ENCODE results near the gene TES.
"Not testable (repeated sequence)": the region's sequence is repeated elsewhere in the genome, so short reads cannot be mapped to it uniquely, and the experiment has no call there.

TES gene

DNA sequence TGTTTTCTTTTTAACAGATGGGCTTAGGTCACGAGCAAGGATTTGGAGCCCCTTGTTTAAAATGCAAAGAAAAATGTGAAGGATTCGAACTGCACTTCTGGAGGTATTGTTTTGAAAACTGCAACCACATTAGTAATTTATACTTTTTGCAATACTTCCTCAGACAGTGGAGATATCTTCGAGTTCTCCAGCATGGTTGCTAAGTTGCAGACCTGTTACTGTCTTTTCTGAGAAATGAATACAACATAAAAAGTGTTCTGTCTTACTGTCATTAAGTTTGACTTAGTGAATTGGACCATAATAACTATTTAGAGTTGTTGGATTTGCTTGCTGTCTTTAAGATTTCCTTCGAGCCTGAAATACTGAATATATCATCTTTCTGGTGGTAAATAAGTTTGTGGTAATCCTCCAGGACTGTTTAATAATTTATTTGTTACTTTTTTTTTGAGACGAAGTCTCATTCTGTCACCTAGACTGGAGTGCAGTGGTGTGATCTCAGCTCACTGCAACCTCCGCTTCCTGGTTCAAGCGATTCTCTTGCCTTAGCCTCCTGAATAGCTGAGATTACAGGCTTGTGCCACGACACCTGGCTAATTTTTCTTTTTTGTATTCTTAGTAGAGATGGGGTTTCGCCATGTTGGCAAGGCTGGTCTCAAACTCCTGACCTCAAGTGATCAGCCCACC lies 24.3 kb downstream of the TES start:
- Histone ChIP-seq H3K4me1 (ENCODE audit: insufficient read depth, low read length) (peaks cover 10% of the 10 kb centered on the region; the same call in 1 of the 2 replicates), H3K9ac (ENCODE audit: low read depth, low read length) (no peak overlapping the region), H3K36me3 (ENCODE audit: insufficient read depth, low read length) (peaks cover 7% of the 10 kb centered on the region; the same call in 1 of the 2 replicates), H3K9me3 (ENCODE audit: control insufficient read depth, insufficient read depth, low read length) (no peaks in the 10 kb centered on the region)

DNA sequence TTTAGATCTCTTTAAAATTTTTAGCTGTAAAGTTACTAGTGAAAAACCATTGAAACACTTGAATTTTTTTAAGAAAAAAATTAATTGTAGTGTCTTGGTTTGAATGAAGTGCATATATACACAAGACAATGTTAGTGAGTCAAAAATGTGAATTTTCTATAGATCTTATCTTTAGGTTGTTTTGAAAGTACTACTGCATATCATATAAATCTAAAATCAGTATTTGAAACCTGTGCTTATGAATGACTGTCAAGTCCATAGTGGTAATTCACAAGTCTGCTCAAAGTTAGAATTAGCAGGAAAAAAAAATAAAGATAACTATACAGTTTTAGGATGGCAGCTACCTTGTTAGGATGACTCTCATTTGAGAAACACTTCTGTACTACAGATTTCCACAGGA lies 25.0 kb downstream of the TES start:
- no peaks in the 10 kb centered on the region for H3K9me3 ChIP-seq (ENCODE audit: control insufficient read depth, insufficient read depth, low read length)
- peaks cover 5% of the 10 kb centered on the region; the same call in 1 of the 2 replicates for H3K4me1 ChIP-seq (ENCODE audit: insufficient read depth, low read length)
- peaks cover 7% of the 10 kb centered on the region; the same call in 1 of the 2 replicates for H3K36me3 ChIP-seq (ENCODE audit: insufficient read depth, low read length)
- H3K9ac ChIP-seq (ENCODE audit: low read depth, low read length), result no peak overlapping the region

DNA sequence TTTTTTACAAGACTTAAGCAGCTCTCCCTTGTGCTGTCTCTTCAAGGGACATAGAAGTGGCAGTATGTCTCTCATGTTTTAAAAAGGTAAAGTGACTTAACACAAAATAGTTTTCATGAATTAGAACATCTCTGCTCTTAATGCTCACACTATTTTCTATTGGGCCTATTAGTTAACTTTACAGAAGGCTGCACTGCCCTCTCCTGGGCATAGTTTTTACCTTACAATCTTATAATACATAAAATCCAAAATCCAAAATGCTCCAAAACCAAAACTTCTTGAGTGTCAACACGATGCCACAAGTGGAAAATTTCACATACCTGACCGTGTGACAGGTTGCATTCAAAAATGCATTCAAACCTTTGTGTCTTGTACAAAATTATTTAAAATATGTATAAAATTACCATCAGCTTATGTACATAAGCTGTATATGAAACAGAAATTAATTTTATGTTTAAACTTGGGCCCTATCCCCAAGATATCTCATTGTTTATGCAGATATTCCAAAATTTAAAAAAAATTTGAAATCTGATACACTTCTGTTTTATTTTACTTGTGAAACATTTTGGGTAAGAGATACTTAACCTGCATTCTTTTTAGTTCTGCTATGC lies 25.8 kb downstream of the TES start:
- H3K36me3 ChIP-seq (ENCODE audit: insufficient read depth, low read length), result peaks cover 7% of the 10 kb centered on the region; the same call in 1 of the 2 replicates
- H3K9ac ChIP-seq (ENCODE audit: low read depth, low read length), result no peak overlapping the region
- H3K9me3 ChIP-seq (ENCODE audit: control insufficient read depth, insufficient read depth, low read length), result no peaks in the 10 kb centered on the region
- no peaks in the 10 kb centered on the region; the same call in 1 of the 2 replicates for H3K4me1 ChIP-seq (ENCODE audit: insufficient read depth, low read length)

DNA sequence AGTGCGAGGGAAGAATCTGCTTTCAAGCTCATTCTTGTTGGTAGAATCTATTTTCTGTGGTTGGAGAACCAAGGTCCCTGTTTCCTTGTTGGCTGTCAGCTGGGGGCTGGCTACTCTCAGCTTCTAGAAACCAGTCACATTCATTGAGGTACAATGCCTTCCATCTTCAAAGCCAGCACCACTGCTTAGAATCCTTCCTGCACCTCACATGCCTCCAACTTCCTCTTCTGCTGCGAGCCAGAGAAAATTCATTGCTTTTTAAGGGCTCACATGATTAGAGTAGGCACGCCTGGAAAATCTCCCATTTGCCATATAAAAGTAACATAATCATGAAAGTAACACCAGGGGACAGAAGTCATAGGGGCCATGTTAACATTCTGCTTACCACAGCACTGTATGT lies 28.7 kb downstream of the TES start:
- Histone ChIP-seq H3K9ac (ENCODE audit: low read depth, low read length) (no peak overlapping the region), H3K9me3 (ENCODE audit: control insufficient read depth, insufficient read depth, low read length) (peaks cover 10% of the 10 kb centered on the region), H3K36me3 (ENCODE audit: insufficient read depth, low read length) (peaks cover 14% of the 10 kb centered on the region), H3K4me1 (ENCODE audit: insufficient read depth, low read length) (no peaks in the 10 kb centered on the region)

DNA sequence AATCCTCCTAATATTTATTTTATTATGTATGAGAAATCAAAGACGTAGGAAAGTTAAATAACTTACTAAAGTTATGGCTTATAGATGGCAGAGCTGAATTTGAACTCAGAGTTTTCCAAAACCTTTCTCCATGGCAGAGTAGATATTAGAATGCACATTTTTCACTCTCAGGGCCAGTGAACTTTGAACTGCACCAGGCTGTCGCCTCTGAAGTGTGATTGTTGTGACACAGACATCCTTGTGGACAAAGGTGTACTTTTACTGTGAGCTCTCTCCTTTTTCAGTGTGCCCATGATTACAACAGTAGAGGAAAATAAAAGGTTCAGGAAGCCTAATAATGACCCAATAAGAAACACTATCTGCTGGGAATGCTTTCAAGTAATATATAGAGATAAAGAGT lies 29.1 kb downstream of the TES start:
- no peaks in the 10 kb centered on the region for H3K4me1 ChIP-seq (ENCODE audit: insufficient read depth, low read length)
- peaks cover 16% of the 10 kb centered on the region for H3K36me3 ChIP-seq (ENCODE audit: insufficient read depth, low read length)
- peaks cover 13% of the 10 kb centered on the region for H3K9me3 ChIP-seq (ENCODE audit: control insufficient read depth, insufficient read depth, low read length)
- H3K9ac ChIP-seq (ENCODE audit: low read depth, low read length), result no peak overlapping the region

DNA sequence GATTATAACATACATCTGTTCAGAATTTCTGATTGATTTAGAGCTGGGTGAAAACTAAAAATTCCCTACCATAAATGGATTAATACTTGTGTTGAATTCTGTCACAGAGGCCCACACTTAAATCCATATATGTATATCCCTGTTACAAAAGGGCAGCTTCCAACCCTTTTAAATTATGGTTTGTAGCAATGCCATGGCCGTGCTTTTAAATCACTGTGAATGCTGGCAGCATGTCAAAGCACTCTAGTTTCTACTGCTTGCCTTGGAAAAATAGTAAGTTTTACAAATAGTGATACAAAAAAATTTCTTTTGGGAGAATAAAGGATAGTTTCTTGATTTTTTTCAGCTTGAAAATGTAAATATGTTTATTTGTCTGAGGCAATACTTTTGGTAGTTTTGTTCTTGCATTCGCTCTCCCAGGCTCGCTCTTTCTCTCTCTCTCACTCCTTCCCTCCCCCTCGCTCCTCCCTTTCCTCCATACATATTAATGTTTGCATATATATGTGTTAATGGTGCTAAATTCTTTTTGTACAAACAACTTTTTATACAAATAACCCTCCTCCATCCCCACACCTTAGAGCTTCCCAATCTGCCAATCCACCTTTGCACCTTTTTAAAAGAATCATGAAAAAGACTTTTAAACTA lies 29.8 kb downstream of the TES start:
- no peaks in the 10 kb centered on the region for H3K4me1 ChIP-seq (ENCODE audit: insufficient read depth, low read length)
- H3K36me3 ChIP-seq (ENCODE audit: insufficient read depth, low read length), result peaks cover 18% of the 10 kb centered on the region
- H3K9ac ChIP-seq (ENCODE audit: low read depth, low read length), result no peak overlapping the region
- H3K9me3 ChIP-seq (ENCODE audit: control insufficient read depth, insufficient read depth, low read length), result peaks cover 17% of the 10 kb centered on the region

DNA sequence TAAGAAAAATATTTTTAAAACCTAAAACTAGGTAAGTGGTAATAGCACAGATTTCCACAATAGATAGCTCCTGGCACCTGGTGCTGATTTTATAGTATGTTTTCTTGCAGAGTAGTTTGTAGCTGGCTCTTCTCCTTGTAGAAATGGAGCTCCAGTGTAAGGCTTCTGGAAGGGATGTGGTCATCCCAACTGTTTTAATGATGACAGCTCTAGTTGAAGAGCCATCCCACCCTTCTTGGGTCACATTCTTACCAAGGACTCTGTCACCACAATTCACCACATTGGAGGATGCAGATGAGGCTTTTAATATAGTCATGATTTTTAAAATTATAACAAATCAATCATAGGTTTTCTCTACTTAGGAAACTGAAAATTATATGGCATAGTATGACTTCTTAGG lies 31.0 kb downstream of the TES start:
- Histone ChIP-seq H3K36me3 (ENCODE audit: insufficient read depth, low read length) (peaks cover 18% of the 10 kb centered on the region), H3K9ac (ENCODE audit: low read depth, low read length) (no peak overlapping the region), H3K9me3 (ENCODE audit: control insufficient read depth, insufficient read depth, low read length) (peaks cover 17% of the 10 kb centered on the region), H3K4me1 (ENCODE audit: insufficient read depth, low read length) (no peaks in the 10 kb centered on the region)

DNA sequence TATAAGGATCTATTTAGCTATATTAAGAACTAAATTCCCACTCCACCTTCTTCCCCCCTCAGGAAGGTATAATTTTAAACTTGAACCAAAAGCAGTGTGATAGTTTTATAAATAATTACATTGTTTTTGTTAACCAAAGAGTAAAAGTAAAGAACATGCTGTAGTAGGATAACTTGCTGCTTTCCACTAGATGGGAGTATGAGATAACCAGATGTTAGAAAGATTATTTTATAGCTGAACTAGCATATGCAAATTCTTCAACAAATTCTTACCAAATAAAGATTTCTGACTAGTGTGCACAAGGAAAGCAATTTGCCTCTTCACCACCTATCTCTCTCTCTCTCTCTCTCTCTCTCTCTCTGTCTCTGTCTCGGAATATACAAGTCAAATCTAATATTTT lies 31.8 kb downstream of the TES start:
- Histone ChIP-seq H3K4me1 (ENCODE audit: insufficient read depth, low read length) (no peaks in the 10 kb centered on the region), H3K9ac (ENCODE audit: low read depth, low read length) (no peak overlapping the region), H3K36me3 (ENCODE audit: insufficient read depth, low read length) (peaks cover 18% of the 10 kb centered on the region), H3K9me3 (ENCODE audit: control insufficient read depth, insufficient read depth, low read length) (peaks cover 17% of the 10 kb centered on the region)

DNA sequence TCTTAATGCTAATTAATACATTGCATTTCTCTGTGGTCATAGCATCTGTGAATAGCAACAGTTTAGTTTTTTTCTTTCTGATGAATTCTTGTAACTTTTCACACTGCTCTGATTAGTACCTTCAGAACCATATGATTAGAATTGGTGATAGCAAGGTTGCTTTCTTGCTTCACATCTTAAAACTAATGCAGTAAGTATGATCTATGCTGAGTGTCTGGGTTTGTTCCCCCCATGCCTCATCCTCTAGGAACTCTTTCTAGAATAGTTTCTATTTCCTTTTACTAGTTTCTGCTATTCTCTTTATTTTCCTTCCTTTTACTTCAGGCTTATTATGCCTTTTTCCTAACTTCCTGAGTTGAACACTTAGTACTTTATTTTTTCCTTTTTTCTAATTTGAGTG lies 32.4 kb downstream of the TES start:
- Histone ChIP-seq H3K9ac (ENCODE audit: low read depth, low read length) (no peak overlapping the region), H3K9me3 (ENCODE audit: control insufficient read depth, insufficient read depth, low read length) (peaks cover 17% of the 10 kb centered on the region), H3K36me3 (ENCODE audit: insufficient read depth, low read length) (peaks cover 15% of the 10 kb centered on the region), H3K4me1 (ENCODE audit: insufficient read depth, low read length) (no peaks in the 10 kb centered on the region)

DNA sequence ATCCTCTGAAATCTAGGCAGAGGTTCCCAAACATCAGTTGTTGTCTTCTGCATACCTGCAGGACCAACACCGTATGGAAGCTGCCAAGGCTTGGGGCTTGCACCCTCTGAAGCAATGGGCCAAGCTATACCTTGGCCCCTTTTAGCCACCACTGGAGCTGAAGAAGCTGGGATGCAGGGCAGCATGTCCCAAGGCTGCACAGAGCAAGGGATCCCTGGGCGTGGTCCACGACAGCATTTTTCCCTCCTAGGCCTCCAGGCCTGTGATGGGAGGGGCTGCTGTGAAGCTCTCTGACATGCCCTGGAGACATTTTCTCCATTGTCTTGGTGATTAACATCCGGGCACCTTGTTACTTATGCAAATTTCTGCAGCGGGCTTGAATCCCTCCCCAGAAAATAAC lies 34.5 kb downstream of the TES start:
- H3K36me3 ChIP-seq (ENCODE audit: insufficient read depth, low read length), result peaks cover 14% of the 10 kb centered on the region
- H3K9me3 ChIP-seq (ENCODE audit: control insufficient read depth, insufficient read depth, low read length), result peaks cover 17% of the 10 kb centered on the region
- not testable (repeated sequence) for H3K9ac ChIP-seq (ENCODE audit: low read depth, low read length); H3K4me1 ChIP-seq (ENCODE audit: insufficient read depth, low read length)

DNA sequence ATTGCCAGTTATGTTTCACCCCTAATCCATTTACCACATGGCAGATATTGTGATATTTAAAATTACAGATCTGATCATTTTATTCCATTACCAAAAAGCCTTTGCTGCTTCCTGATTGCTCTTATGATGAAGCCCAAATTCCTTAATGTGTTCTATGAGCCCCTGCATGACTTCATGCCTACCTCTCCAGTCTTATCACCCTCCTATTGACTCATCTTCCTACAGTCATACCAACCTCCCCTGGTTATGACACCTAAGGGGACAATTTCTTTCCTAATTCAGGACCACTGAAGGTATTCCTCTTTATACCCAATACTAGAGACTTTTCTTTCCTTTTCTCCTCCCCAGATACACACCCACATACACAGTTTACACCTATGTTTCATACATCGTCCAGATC lies 36.0 kb downstream of the TES start:
- Histone ChIP-seq H3K9ac (ENCODE audit: low read depth, low read length) (no peak overlapping the region), H3K36me3 (ENCODE audit: insufficient read depth, low read length) (peaks cover 17% of the 10 kb centered on the region), H3K4me1 (ENCODE audit: insufficient read depth, low read length) (no peaks in the 10 kb centered on the region), H3K9me3 (ENCODE audit: control insufficient read depth, insufficient read depth, low read length) (peaks cover 17% of the 10 kb centered on the region)

DNA sequence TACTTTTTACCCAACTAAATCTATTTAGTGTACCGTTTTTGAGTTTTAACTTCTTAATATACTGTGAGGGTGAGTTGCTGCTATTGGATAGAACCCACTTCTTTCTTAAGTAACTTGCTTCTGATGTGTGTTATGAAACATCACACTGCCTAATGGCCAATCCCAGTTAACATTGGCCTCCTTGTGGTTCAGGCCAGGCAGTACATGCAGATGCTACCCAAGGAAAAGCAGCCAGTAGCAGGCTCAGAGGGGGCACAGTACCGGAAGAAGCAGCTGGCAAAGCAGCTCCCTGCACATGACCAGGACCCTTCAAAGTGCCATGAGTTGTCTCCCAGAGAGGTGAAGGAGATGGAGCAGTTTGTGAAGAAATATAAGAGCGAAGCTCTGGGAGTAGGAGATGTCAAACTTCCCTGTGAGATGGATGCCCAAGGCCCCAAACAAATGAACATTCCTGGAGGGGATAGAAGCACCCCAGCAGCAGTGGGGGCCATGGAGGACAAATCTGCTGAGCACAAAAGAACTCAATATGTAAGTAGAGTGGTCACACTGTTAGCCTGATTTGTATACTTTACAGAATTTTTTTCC lies 39.7 kb downstream of the TES start:
- Histone ChIP-seq H3K9me3 (ENCODE audit: control insufficient read depth, insufficient read depth, low read length) (no peaks in the 10 kb centered on the region; the same call in 1 of the 2 replicates), H3K36me3 (ENCODE audit: insufficient read depth, low read length) (peaks cover 14% of the 10 kb centered on the region), H3K9ac (ENCODE audit: low read depth, low read length) (no peak overlapping the region), H3K4me1 (ENCODE audit: insufficient read depth, low read length) (peaks cover 7% of the 10 kb centered on the region; the same call in 1 of the 2 replicates)

DNA sequence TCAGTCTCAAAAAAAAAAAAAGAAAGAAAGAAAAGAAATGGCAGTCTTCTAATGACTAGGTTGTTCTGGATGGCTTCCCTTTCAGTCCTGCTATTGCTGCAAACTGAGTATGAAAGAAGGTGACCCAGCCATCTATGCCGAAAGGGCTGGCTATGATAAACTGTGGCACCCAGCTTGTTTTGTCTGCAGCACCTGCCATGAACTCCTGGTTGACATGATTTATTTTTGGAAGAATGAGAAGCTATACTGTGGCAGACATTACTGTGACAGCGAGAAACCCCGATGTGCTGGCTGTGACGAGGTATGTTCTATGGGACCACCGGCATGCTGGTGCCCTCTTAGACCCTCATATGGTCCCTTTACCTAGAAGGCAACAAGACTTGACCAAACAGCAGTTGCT lies 41.3 kb downstream of the TES start:
- Histone ChIP-seq H3K36me3 (ENCODE audit: insufficient read depth, low read length) (peaks cover 14% of the 10 kb centered on the region), H3K9ac (ENCODE audit: low read depth, low read length) (no peak overlapping the region), H3K4me1 (ENCODE audit: insufficient read depth, low read length) (peaks cover 7% of the 10 kb centered on the region; the same call in 1 of the 2 replicates), H3K9me3 (ENCODE audit: control insufficient read depth, insufficient read depth, low read length) (no peaks in the 10 kb centered on the region)

DNA sequence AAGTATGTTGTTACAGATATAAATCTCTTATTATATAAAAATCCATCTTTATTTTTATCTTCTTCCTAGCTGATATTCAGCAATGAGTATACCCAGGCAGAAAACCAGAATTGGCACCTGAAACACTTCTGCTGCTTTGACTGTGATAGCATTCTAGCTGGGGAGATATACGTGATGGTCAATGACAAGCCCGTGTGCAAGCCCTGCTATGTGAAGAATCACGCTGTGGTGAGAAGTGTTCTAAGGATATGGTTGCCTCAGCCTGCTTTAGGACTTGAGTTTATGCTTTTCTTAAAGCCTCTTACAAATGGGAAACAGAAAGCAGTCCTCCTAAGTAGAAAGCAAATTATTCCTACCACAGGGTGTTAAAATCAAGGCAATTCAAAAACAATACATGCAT lies 41.9 kb downstream of the TES start:
- Histone ChIP-seq H3K36me3 (ENCODE audit: insufficient read depth, low read length) (peaks cover 14% of the 10 kb centered on the region), H3K9ac (ENCODE audit: low read depth, low read length) (no peak overlapping the region), H3K9me3 (ENCODE audit: control insufficient read depth, insufficient read depth, low read length) (no peaks in the 10 kb centered on the region), H3K4me1 (ENCODE audit: insufficient read depth, low read length) (peaks cover 7% of the 10 kb centered on the region; the same call in 1 of the 2 replicates)

Measured in ES-I3 (cell line).